Vagina (tissue), 2 donors: ENCODE measurements around the gene DPYSL3. TPM values are rescaled to one million over a fixed set of nuclear protein-coding genes. Genes with fewer than 3 reads are reported as not detected.
"Not testable (repeated sequence)": the region's sequence is repeated elsewhere in the genome, so short reads cannot be mapped to it uniquely, and the experiment has no call there.

ENCODE experiments used
- DNase-seq, 2 donors: peaks; one replicate each; pipeline ENCODE4 v3.0.0-alpha.2; 2017; ENCODE audit errors: extremely low spot score in 2 of 2
- H3K27ac ChIP-seq: fragments of 200-600 bp; sonication (generic); one replicate; pipeline ENCODE4 v1.5.1; 2019
- H3K27me3 ChIP-seq: fragments of 200-600 bp; sonication (generic); one replicate; pipeline ENCODE4 v1.5.1; 2019
- H3K36me3 ChIP-seq, 2 donors: fragments of 200-600 bp; sonication (generic); one replicate each; pipeline ENCODE4 v1.5.1; 2017 to 2019
- H3K4me1 ChIP-seq: fragments of 200-600 bp; sonication (generic); one replicate; pipeline ENCODE4 v1.5.1; 2019
- H3K4me3 ChIP-seq, 2 donors: fragments of 200-600 bp; sonication (generic); 1 replicate in 1 of 2; 2 replicates in 1 of 2; pipeline ENCODE4 v1.5.1; 2016 to 2019
- H3K9me3 ChIP-seq: fragments of 200-600 bp; sonication (generic); one replicate; pipeline ENCODE4 v1.5.1; 2019
- CTCF ChIP-seq, 3 experiments: fragments of 450-650 bp in 2 of 3; fragments of 200-600 bp in 1 of 3; sonication (generic) in 1 of 3; IDR thresholded peaks; one replicate each; pipeline ENCODE4 v1.5.1; 2017 to 2019; ENCODE audit warnings: antibody characterized with exemption in 3 of 3, mild to moderate bottlenecking in 2 of 3, moderate library complexity in 2 of 3
- POLR2A ChIP-seq, 2 donors: fragments of 450-650 bp; IDR thresholded peaks; one replicate each; pipeline ENCODE4 v1.6.1; 2017; ENCODE audit warnings: antibody characterized with exemption in 2 of 2, mild to moderate bottlenecking in 2 of 2, moderate library complexity in 2 of 2
- POLR2AphosphoS5 ChIP-seq, 2 donors: sonication (generic); formaldehyde crosslinking; IDR thresholded peaks; one replicate each; pipeline ENCODE4 v1.9.0; 2017; ENCODE audit warnings: antibody characterized with exemption in 2 of 2, mild to moderate bottlenecking in 2 of 2, low read depth in 1 of 2; ENCODE audit not compliant: insufficient read depth in 1 of 2
- intact Hi-C: fragments of 100-400 bp; cut with DNase I; formaldehyde crosslinking; loops from one replicate; pipeline ENCODE4 v1.15.1; 2023
- total RNA-seq: library from RNA; depleted of rRNA; stranded (reverse); fragments of >200 nt; gene quantifications from one replicate; pipeline ENCODE4 v1.2.3, GENCODE V29; 2016

Gene DPYSL3
- total RNA-seq, 1 donor from 2014 or later: 68.5 TPM

GRCh38 chr5:147554261-147554817 is 44.5 kb upstream of the DPYSL3 start:
- H3K27me3 ChIP-seq: no peaks in the 10 kb centered on the region
- peaks cover 19% of the 10 kb centered on the region for H3K4me1 ChIP-seq
- no peaks in the 10 kb centered on the region for H3K36me3 ChIP-seq
- no peak for DNase-seq
- H3K4me3 ChIP-seq: peak overlapping the region in 1 of 2 donors; percentile 31
- peak overlapping the region; percentile 77 for H3K27ac ChIP-seq
- intact Hi-C loops: no loop called here
- TF ChIP-seq CTCF (IDR thresholded peaks at IDR 0.05) (no peak), POLR2A (IDR thresholded peaks at IDR 0.05) (no peak), POLR2AphosphoS5 (IDR thresholded peaks at IDR 0.05; ENCODE audit: insufficient read depth in 1 of 2, low read depth in 1 of 2) (peak; percentile 18 to 22)
- H3K9me3 ChIP-seq: no peaks in the 10 kb centered on the region

- peaks cover 19% of the 10 kb centered on the region for H3K4me1 ChIP-seq
Measured at GRCh38 chr5:147553817-147554216, 43.9 kb upstream of the DPYSL3 start.

GRCh38 chr5:147552897-147553296 is 43.0 kb upstream of the DPYSL3 start:
- no peak overlapping the region for H3K4me3 ChIP-seq
- H3K4me1 ChIP-seq: peaks cover 19% of the 10 kb centered on the region
- DNase-seq: no peak
- no peaks in the 10 kb centered on the region for H3K36me3 ChIP-seq
- no peaks in the 10 kb centered on the region for H3K27me3 ChIP-seq
- intact Hi-C loops: no loop called here
- H3K9me3 ChIP-seq: no peaks in the 10 kb centered on the region
- peak overlapping the region; percentile 77 for H3K27ac ChIP-seq
- no peak for TF ChIP-seq POLR2A (IDR thresholded peaks at IDR 0.05)
- TF ChIP-seq POLR2AphosphoS5 (IDR thresholded peaks at IDR 0.05; ENCODE audit: insufficient read depth in 1 of 2, low read depth in 1 of 2): no peak
- no peak for TF ChIP-seq CTCF (IDR thresholded peaks at IDR 0.05)

More at GRCh38 chr5:147553817-147554216, 43.9 kb upstream of the DPYSL3 start:
- H3K9me3 ChIP-seq, intact Hi-C loops, H3K36me3 ChIP-seq, H3K27me3 ChIP-seq, DNase-seq: not testable (repeated sequence)
- Histone ChIP-seq H3K27ac (peak overlapping the region; percentile 77), H3K4me3 (peak overlapping the region in 1 of 2 donors; percentile 31)

- no peaks in the 10 kb centered on the region for H3K36me3 ChIP-seq
- H3K27me3 ChIP-seq: no peaks in the 10 kb centered on the region
- H3K9me3 ChIP-seq: no peaks in the 10 kb centered on the region
- no peak overlapping the region for H3K4me3 ChIP-seq
- intact Hi-C loops: no loop called here
- H3K4me1 ChIP-seq: peaks cover 19% of the 10 kb centered on the region
- no peak for TF ChIP-seq POLR2A (IDR thresholded peaks at IDR 0.05)
- TF ChIP-seq CTCF (IDR thresholded peaks at IDR 0.05): no peak
- no peak for TF ChIP-seq POLR2AphosphoS5 (IDR thresholded peaks at IDR 0.05; ENCODE audit: insufficient read depth in 1 of 2, low read depth in 1 of 2)
- no peak overlapping the region for H3K27ac ChIP-seq
- DNase-seq: no peak
Measured at GRCh38 chr5:147551677-147552076, 41.8 kb upstream of the DPYSL3 start.

GRCh38 chr5:147547730-147548129 is 37.9 kb upstream of the DPYSL3 start:
- intact Hi-C loops: no loop called here
- no peak overlapping the region for H3K27ac ChIP-seq

More at GRCh38 chr5:147547730-147548129, 37.9 kb upstream of the DPYSL3 start:
- Histone ChIP-seq H3K4me3 (no peak overlapping the region), H3K4me1 (no peaks in the 10 kb centered on the region), H3K27me3 (no peaks in the 10 kb centered on the region), H3K36me3 (no peaks in the 10 kb centered on the region), H3K9me3 (no peaks in the 10 kb centered on the region)
- no peak for DNase-seq
- TF ChIP-seq CTCF (IDR thresholded peaks at IDR 0.05): no peak
- TF ChIP-seq POLR2A (IDR thresholded peaks at IDR 0.05): no peak
- no peak for TF ChIP-seq POLR2AphosphoS5 (IDR thresholded peaks at IDR 0.05; ENCODE audit: insufficient read depth in 1 of 2, low read depth in 1 of 2)
